Measurements from ENCODE around the gene PLVAP.

DNA sequence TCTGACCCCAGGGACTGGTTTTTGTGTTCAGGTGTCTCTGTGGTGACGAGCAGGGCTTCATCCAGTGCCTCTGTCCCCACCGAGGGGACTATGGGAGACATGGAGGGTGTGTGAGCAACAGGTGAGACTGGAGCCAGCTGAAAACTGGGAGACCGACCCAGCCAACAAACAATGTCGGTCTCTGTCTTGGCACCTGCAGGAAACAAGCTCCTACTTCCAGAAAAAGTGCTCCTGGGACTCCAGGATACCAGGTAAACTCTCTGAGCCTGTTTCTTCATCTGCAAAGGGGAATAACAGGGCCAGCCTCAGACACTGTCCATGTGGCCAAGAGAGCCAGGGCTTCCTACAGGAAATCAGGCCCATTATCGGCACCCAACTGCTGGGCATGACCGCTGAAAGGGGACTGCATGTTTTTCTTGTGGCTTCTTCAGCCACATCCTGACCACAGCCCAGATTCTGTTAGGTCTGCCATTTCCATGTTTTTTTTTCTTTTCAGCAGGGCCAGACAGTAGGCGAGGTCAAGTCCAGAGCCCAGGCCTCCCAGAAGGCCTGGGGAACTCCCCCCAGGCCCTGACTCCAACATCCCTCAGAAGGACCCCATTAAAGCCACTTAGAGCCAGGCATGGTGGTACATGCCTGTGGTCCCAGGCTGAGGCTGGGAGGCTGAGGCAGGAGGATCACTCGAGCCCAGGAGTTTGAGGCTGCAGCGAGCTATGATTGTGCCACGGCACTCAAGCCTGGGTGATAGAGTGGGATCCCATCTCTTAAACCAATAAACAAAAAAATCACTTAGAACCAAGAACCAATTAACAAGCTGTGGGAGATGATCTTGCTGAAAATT, 29.1 kb upstream of the PLVAP start:
- TF ChIP-seq, protein P1, sequence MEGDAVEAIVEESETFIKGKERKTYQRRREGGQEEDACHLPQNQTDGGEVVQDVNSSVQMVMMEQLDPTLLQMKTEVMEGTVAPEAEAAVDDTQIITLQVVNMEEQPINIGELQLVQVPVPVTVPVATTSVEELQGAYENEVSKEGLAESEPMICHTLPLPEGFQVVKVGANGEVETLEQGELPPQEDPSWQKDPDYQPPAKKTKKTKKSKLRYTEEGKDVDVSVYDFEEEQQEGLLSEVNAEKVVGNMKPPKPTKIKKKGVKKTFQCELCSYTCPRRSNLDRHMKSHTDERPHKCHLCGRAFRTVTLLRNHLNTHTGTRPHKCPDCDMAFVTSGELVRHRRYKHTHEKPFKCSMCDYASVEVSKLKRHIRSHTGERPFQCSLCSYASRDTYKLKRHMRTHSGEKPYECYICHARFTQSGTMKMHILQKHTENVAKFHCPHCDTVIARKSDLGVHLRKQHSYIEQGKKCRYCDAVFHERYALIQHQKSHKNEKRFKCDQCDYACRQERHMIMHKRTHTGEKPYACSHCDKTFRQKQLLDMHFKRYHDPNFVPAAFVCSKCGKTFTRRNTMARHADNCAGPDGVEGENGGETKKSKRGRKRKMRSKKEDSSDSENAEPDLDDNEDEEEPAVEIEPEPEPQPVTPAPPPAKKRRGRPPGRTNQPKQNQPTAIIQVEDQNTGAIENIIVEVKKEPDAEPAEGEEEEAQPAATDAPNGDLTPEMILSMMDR (IDR thresholded peaks at IDR 0.05; ENCODE audit: low read depth, low read length) = no peak
- no peak for TF ChIP-seq POLR2A (IDR thresholded peaks at IDR 0.05; ENCODE audit: extremely low read depth, insufficient read length)
